ENCODE data around the gene SPP2.

SPP2 gene

GRCh38 chr2:234050455-234051135 lies at the start of gene SPP2:
Gene SPP2 (plus strand): TSS chr2:234050702. CDS start chr2:234050787, 85 bp downstream.
- POLR2A ChIA-PET, result no interaction called here
- CTCF ChIA-PET, result no interaction called here
- DNase-seq (ENCODE audit: extremely low spot score), result no peak
- no peak for TF ChIP-seq FOXK2 (IDR thresholded peaks at IDR 0.05)
- TF ChIP-seq PKNOX1 (IDR thresholded peaks at IDR 0.05), result no peak
- no peak for TF ChIP-seq CTBP1 (IDR thresholded peaks at IDR 0.05; ENCODE audit: borderline replicate concordance)

GRCh38 chr2:234001380-234002160 lies 48.9 kb upstream of the SPP2 start:
- ChIA-PET POLR2A (no interaction called here), CTCF (no interaction called here)
- TF ChIP-seq BHLHE40 (IDR thresholded peaks at IDR 0.05; ENCODE audit: borderline replicate concordance) (no peak), LEF1 (IDR thresholded peaks at IDR 0.05; ENCODE audit: borderline replicate concordance) (no peak), FOXM1 (IDR thresholded peaks at IDR 0.05; ENCODE audit: borderline replicate concordance) (no peak), CTBP1 (IDR thresholded peaks at IDR 0.05; ENCODE audit: borderline replicate concordance) (no peak), SUZ12 (IDR thresholded peaks at IDR 0.05) (no peak)
- no peak for DNase-seq (ENCODE audit: extremely low spot score)

- ChIA-PET CTCF (no interaction called here), POLR2A (no interaction called here)
- TF ChIP-seq NFRKB (IDR thresholded peaks at IDR 0.05) (no peak), FOXA1 (IDR thresholded peaks at IDR 0.05) (no peak), LEF1 (IDR thresholded peaks at IDR 0.05; ENCODE audit: borderline replicate concordance) (no peak), HDGF (IDR thresholded peaks at IDR 0.05; ENCODE audit: borderline replicate concordance) (no peak), SP1 (IDR thresholded peaks at IDR 0.05) (no peak), ZNF384 (IDR thresholded peaks at IDR 0.05) (no peak), ARNT (IDR thresholded peaks at IDR 0.05) (no peak), ELF4 (IDR thresholded peaks at IDR 0.05) (no peak), CTBP1 (IDR thresholded peaks at IDR 0.05; ENCODE audit: borderline replicate concordance) (no peak), TARDBP (IDR thresholded peaks at IDR 0.05) (no peak), SUZ12 (IDR thresholded peaks at IDR 0.05) (no peak)
- DNase-seq (ENCODE audit: extremely low spot score), result no peak
These were observed 48.2 kb upstream of the SPP2 start for GRCh38 chr2:234002281-234002680.

GRCh38 chr2:234003972-234004617 lies 46.4 kb upstream of the SPP2 start:
- POLR2A ChIA-PET, result no interaction called here
- CTCF ChIA-PET, result interaction anchor here (0.6 kb wide), 1 partner anchor 552 kb away, joined by 3 read pairs; no protein-coding TSS in a partner anchor
- TF ChIP-seq CTBP1 (IDR thresholded peaks at IDR 0.05; ENCODE audit: borderline replicate concordance) (no peak), FOXM1 (IDR thresholded peaks at IDR 0.05; ENCODE audit: borderline replicate concordance) (no peak), L3MBTL2 (conservative IDR thresholded peaks at IDR 0.05) (no peak)
- DNase-seq (ENCODE audit: extremely low spot score), result peak; percentile 28

GRCh38 chr2:234005126-234005525 lies 45.4 kb upstream of the SPP2 start:
- no peak for DNase-seq (ENCODE audit: extremely low spot score)
- ChIA-PET POLR2A (no interaction called here), CTCF (no interaction called here)
- no peak for TF ChIP-seq LEF1 (IDR thresholded peaks at IDR 0.05; ENCODE audit: borderline replicate concordance)
- TF ChIP-seq FOXM1 (IDR thresholded peaks at IDR 0.05; ENCODE audit: borderline replicate concordance), result no peak
- TF ChIP-seq SP1 (IDR thresholded peaks at IDR 0.05), result no peak
- TF ChIP-seq FOXK2 (IDR thresholded peaks at IDR 0.05), result no peak
- no peak for TF ChIP-seq SUZ12 (IDR thresholded peaks at IDR 0.05)
- no peak for TF ChIP-seq ZNF384 (IDR thresholded peaks at IDR 0.05)
- no peak for TF ChIP-seq CTBP1 (IDR thresholded peaks at IDR 0.05; ENCODE audit: borderline replicate concordance)
- no peak for TF ChIP-seq ARNT (IDR thresholded peaks at IDR 0.05)
- TF ChIP-seq BHLHE40 (IDR thresholded peaks at IDR 0.05; ENCODE audit: borderline replicate concordance), result no peak
- TF ChIP-seq ELF4 (IDR thresholded peaks at IDR 0.05), result no peak
- TF ChIP-seq L3MBTL2 (conservative IDR thresholded peaks at IDR 0.05), result no peak
- no peak for TF ChIP-seq PKNOX1 (IDR thresholded peaks at IDR 0.05)
- TF ChIP-seq TARDBP (IDR thresholded peaks at IDR 0.05), result no peak

- no peak for DNase-seq (ENCODE audit: extremely low spot score)
- ChIA-PET POLR2A (no interaction called here), CTCF (no interaction called here)
- TF ChIP-seq ARNT (IDR thresholded peaks at IDR 0.05) (no peak), ELF4 (IDR thresholded peaks at IDR 0.05) (no peak), SUZ12 (IDR thresholded peaks at IDR 0.05) (no peak), TARDBP (IDR thresholded peaks at IDR 0.05) (no peak), ZNF384 (IDR thresholded peaks at IDR 0.05) (no peak), NFRKB (IDR thresholded peaks at IDR 0.05) (no peak), FOXM1 (IDR thresholded peaks at IDR 0.05; ENCODE audit: borderline replicate concordance) (no peak), BHLHE40 (IDR thresholded peaks at IDR 0.05; ENCODE audit: borderline replicate concordance) (no peak), L3MBTL2 (conservative IDR thresholded peaks at IDR 0.05) (no peak), FOXK2 (IDR thresholded peaks at IDR 0.05) (no peak), LEF1 (IDR thresholded peaks at IDR 0.05; ENCODE audit: borderline replicate concordance) (no peak), CTBP1 (IDR thresholded peaks at IDR 0.05; ENCODE audit: borderline replicate concordance) (no peak), PKNOX1 (IDR thresholded peaks at IDR 0.05) (no peak), SP1 (IDR thresholded peaks at IDR 0.05) (no peak), HDGF (IDR thresholded peaks at IDR 0.05; ENCODE audit: borderline replicate concordance) (no peak), FOXA1 (IDR thresholded peaks at IDR 0.05) (no peak)
These were observed 44.0 kb upstream of the SPP2 start for GRCh38 chr2:234006501-234006900.

Data from HEK293T (cell line).